IMR-90 (cell line): ENCODE measurements around the gene PROB1. TPM values are rescaled to one million over a fixed set of nuclear protein-coding genes. Genes with fewer than 3 reads are reported as not detected.

Source experiments
- ATAC-seq: fragments of 200-7000 bp; cut with Tn5 transposase; 2 replicates; pipeline ENCODE4 v1.9.1; 2020; ENCODE audit warnings: low read depth, mild to moderate bottlenecking, moderate library complexity
- BruUV-seq: library from RNA; stranded (reverse); fragments of 400-500 nt; replicated peaks from 2 replicates; lab custom pipeline; 2021; lab: Mats Ljungman, UMichigan
- CTCF ChIA-PET: fragments of 300-600 bp; formaldehyde crosslinking; extraction: SDS; loops from one replicate; lab custom pipeline; 2021; ENCODE audit warnings: antibody characterized with exemption; lab: Yijun Ruan, JAX
- POLR2A ChIA-PET: fragments of 300-600 bp; sonication (Branson Sonifier 250); formaldehyde crosslinking; loops from one replicate; lab custom pipeline; 2022; ENCODE audit warnings: antibody characterized with exemption; ENCODE audit not compliant: unreplicated experiment; lab: Charles Lee
- DNase-seq: peaks from one replicate; pipeline ENCODE4 v3.0.0; 2013
- H2AFZ ChIP-seq: replicated peaks from 2 replicates; pipeline ENCODE3; 2013; ENCODE audit warnings: low read length, mild to moderate bottlenecking; ENCODE audit not compliant: poor library complexity
- H2AK5ac ChIP-seq: 2 replicates; pipeline ENCODE4 v1.6.1; 2013; ENCODE audit warnings: low read depth, low read length, inconsistent platforms
- H2AK9ac ChIP-seq: replicated peaks from 2 replicates; pipeline ENCODE3; 2013; ENCODE audit warnings: mild to moderate bottlenecking, low read depth, low read length, moderate library complexity; ENCODE audit not compliant: poor library complexity
- H2BK120ac ChIP-seq: 2 replicates; pipeline ENCODE4 v1.6.1; 2013; ENCODE audit warnings: low read depth, low read length, inconsistent platforms
- H2BK15ac ChIP-seq: 3 replicates; pipeline ENCODE4 v1.6.1; 2013; ENCODE audit warnings: low read depth, low read length, inconsistent platforms
- H2BK20ac ChIP-seq: 2 replicates; pipeline ENCODE4 v1.6.1; 2013; ENCODE audit warnings: low read depth, mild to moderate bottlenecking, inconsistent platforms, low read length, moderate library complexity
- H2BK5ac ChIP-seq: 2 replicates; pipeline ENCODE4 v1.6.1; 2013; ENCODE audit warnings: mild to moderate bottlenecking, low read depth, low read length, inconsistent platforms; ENCODE audit not compliant: poor library complexity, severe bottlenecking
- H3K14ac ChIP-seq: replicated peaks from 2 replicates; pipeline ENCODE4 v1.6.1; 2013; ENCODE audit warnings: low read depth, low read length, inconsistent platforms
- H3K18ac ChIP-seq: 2 replicates; pipeline ENCODE4 v1.6.1; 2013; ENCODE audit warnings: low read depth, low read length, control low read depth
- H3K23ac ChIP-seq: 2 replicates; pipeline ENCODE4 v1.6.1; 2013; ENCODE audit warnings: low read depth, low read length, inconsistent platforms
- H3K27ac ChIP-seq: 2 replicates; pipeline ENCODE4 v1.5.1; 2013; ENCODE audit warnings: mild to moderate bottlenecking, control low read depth, low read length; ENCODE audit not compliant: insufficient read depth
- H3K27me3 ChIP-seq: 2 replicates; pipeline ENCODE4 v1.6.1; 2013; ENCODE audit warnings: low read length; ENCODE audit not compliant: control insufficient read depth, insufficient read depth
- H3K36me3 ChIP-seq: 2 replicates; pipeline ENCODE4 v1.6.1; 2013; ENCODE audit warnings: low read length, mixed read lengths; ENCODE audit not compliant: control insufficient read depth, insufficient read depth
- H3K4ac ChIP-seq: 2 replicates; pipeline ENCODE4 v1.6.1; 2013; ENCODE audit warnings: low read depth, low read length, inconsistent platforms
- H3K4me1 ChIP-seq: 2 replicates; pipeline ENCODE4 v1.6.1; 2013; ENCODE audit warnings: low read length, mixed read lengths; ENCODE audit not compliant: control insufficient read depth, insufficient read depth
- H3K4me2 ChIP-seq: 2 replicates; pipeline ENCODE4 v1.6.1; 2013; ENCODE audit warnings: low read depth, mild to moderate bottlenecking, control low read depth, low read length, moderate library complexity
- H3K4me3 ChIP-seq: 2 replicates; pipeline ENCODE4 v1.5.1; 2013; ENCODE audit warnings: low read depth, mild to moderate bottlenecking, control low read depth, low read length, moderate library complexity; ENCODE audit not compliant: insufficient read depth
- H3K56ac ChIP-seq: 2 replicates; pipeline ENCODE4 v1.6.1; 2013; ENCODE audit warnings: low read length, inconsistent platforms; ENCODE audit not compliant: insufficient read depth; ENCODE audit errors: extremely low read depth
- H3K79me1 ChIP-seq, 2 experiments: 2 replicates each; pipeline ENCODE4 v1.6.1; 2013; ENCODE audit warnings: low read length in 2 of 2, inconsistent platforms in 1 of 2, low read depth in 1 of 2
- H3K9ac ChIP-seq: 2 replicates; pipeline ENCODE4 v1.6.1; 2013; ENCODE audit warnings: low read depth, low read length, control low read depth
- H3K9me1 ChIP-seq: 2 replicates; pipeline ENCODE4 v1.6.1; 2013; ENCODE audit warnings: low read length, inconsistent platforms; ENCODE audit not compliant: insufficient read depth
- H3K9me3 ChIP-seq: 2 replicates; pipeline ENCODE4 v1.6.1; 2013; ENCODE audit warnings: low read length; ENCODE audit not compliant: control insufficient read depth, insufficient read depth
- H4K20me1 ChIP-seq: 2 replicates; pipeline ENCODE4 v1.6.1; 2013; ENCODE audit warnings: low read length, inconsistent platforms; ENCODE audit not compliant: insufficient read depth
- H4K5ac ChIP-seq: 2 replicates; pipeline ENCODE4 v1.6.1; 2013; ENCODE audit warnings: mild to moderate bottlenecking, low read depth, low read length, control low read depth
- H4K8ac ChIP-seq, 2 experiments: 2 replicates each; pipeline ENCODE4 v1.6.1; 2013; ENCODE audit warnings: low read depth in 2 of 2, low read length in 2 of 2, control low read depth in 1 of 2, inconsistent platforms in 1 of 2
- H4K91ac ChIP-seq: 2 replicates; pipeline ENCODE4 v1.6.1; 2013; ENCODE audit warnings: low read depth, low read length, inconsistent platforms; ENCODE audit not compliant: insufficient read depth
- BHLHE40 ChIP-seq: fragments of 150-350 bp; IDR thresholded peaks from 2 replicates; pipeline ENCODE4 v1.6.1; 2016; ENCODE audit warnings: mild to moderate bottlenecking, low read depth, low read length
- CEBPB ChIP-seq: IDR thresholded peaks from 2 replicates; pipeline ENCODE4 v1.6.1; 2012; ENCODE audit warnings: low read depth, low read length, improper control_type of control experiment
- CHD1 ChIP-seq: IDR thresholded peaks from 2 replicates; pipeline ENCODE4 v1.6.1; 2012; ENCODE audit warnings: low read depth, low read length, improper control_type of control experiment
- CTCF ChIP-seq: conservative IDR thresholded peaks from 2 replicates; pipeline ENCODE4 v1.5.1; 2012; ENCODE audit warnings: mild to moderate bottlenecking, low read depth, low read length, improper control_type of control experiment
- FOS ChIP-seq: fragments of 150-350 bp; IDR thresholded peaks from 2 replicates; pipeline ENCODE4 v1.6.1; 2016; ENCODE audit warnings: low read depth, low read length
- NFE2L2 ChIP-seq: fragments of 150-350 bp; IDR thresholded peaks from 2 replicates; pipeline ENCODE4 v1.6.1; 2016; ENCODE audit warnings: low read depth, mild to moderate bottlenecking, low read length
- POLR2A ChIP-seq: IDR thresholded peaks from 2 replicates; pipeline ENCODE4 v1.6.1; 2012; ENCODE audit warnings: mild to moderate bottlenecking, low read depth, low read length
- SMC3 ChIP-seq: fragments of 150-350 bp; IDR thresholded peaks from 2 replicates; pipeline ENCODE4 v1.6.1; 2016; ENCODE audit warnings: low read depth, mild to moderate bottlenecking, antibody characterized with exemption, low read length, moderate library complexity
- WGBS, 2 experiments: methylation state at CpG; one replicate each; pipeline versions ENCODE4 v1.1.5 to v1.1.7; 2013; ENCODE audit warnings: missing lambda C conversion rate in 2 of 2; ENCODE audit not compliant: insufficient read length in 1 of 2; ENCODE audit errors: extremely low coverage in 2 of 2; 5-methylcytosine and 5-hydroxymethylcytosine counted together
- dilution Hi-C: fragments of 300-500 bp; cut with HindIII; formaldehyde crosslinking; loops from one replicate; pipeline ENCODE4 v1.14.3; 2018; ENCODE audit warnings: low sequenced_read_pairs; ENCODE audit not compliant: unreplicated experiment
- in situ Hi-C: fragments of 300-500 bp; cut with MboI; formaldehyde crosslinking; loops from 3 replicates; pipeline ENCODE4 v1.14.3; 2019; ENCODE audit warnings: low sequenced_read_pairs, inconsistent platforms, mixed read lengths
- intact Hi-C: fragments of 100-400 bp; cut with micrococcal nuclease; formaldehyde crosslinking; loops from 2 replicates; pipeline ENCODE4 v1.10.0; 2022
- polyA plus RNA-seq, 3 experiments: library from polyadenylated mRNA; depleted of rRNA; stranded (reverse); fragments of >200 nt; gene quantifications; 2 replicates each; pipeline ENCODE4 v1.2.3, GENCODE V29; 2012; ENCODE audit warnings: low replicate concordance in 1 of 3
- total RNA-seq: library from RNA; depleted of rRNA; stranded (reverse); fragments of >200 nt; gene quantifications from 2 replicates; pipeline ENCODE4 v1.2.3, GENCODE V29; 2012
- TF ChIP-seq, protein P1 (sequence below): fragments of 150-350 bp; IDR thresholded peaks from 2 replicates; pipeline ENCODE4 v1.6.1; 2017; ENCODE audit warnings: mild to moderate bottlenecking, antibody characterized with exemption, low read length, low read depth

PROB1 gene
- total and polyA plus RNA-seq, 2 of the 4 experiments (the other 2 are of a cell fraction): under 0.01 to 0.38 TPM

GRCh38 chr5:139404484-139404840 lies 9.6 kb upstream of the PROB1 start:
- Histone ChIP-seq H2BK20ac (peak overlapping the region; percentile 48), H2BK5ac (peak overlapping the region; percentile 89), H3K9me1 (peaks cover 8% of the 10 kb centered on the region), H3K79me1 (peaks cover 0 to 14% of the 10 kb centered on the region in 2 experiments; a peak in 1 of 4 replicates), H3K27me3 (no peaks in the 10 kb centered on the region), H3K56ac (peak overlapping the region; percentile 91), H2AK9ac (peak overlapping the region; percentile 90), H4K5ac (peak overlapping the region; percentile 95), H3K4me2 (peak overlapping the region; percentile 83), H4K8ac (peak overlapping the region; percentile 95 to 98), H3K4ac (peak overlapping the region; percentile 97), H4K20me1 (no peaks in the 10 kb centered on the region; the same call in 1 of the 2 replicates), H2AFZ (peak overlapping the region; percentile 98), H3K14ac (peak overlapping the region; percentile 95), H3K9ac (peak overlapping the region; percentile 86), H2BK15ac (peak overlapping the region; percentile 82; the same call in 2 of the 3 replicates), H3K27ac (peak overlapping the region; percentile 88), H3K23ac (peak overlapping the region; percentile 92), H3K18ac (peak overlapping the region; percentile 62), H3K4me1 (peaks cover 4% of the 10 kb centered on the region), H3K4me3 (peak overlapping the region; percentile 20; the same call in 1 of the 2 replicates), H4K91ac (peak overlapping the region; percentile 95), H3K9me3 (no peaks in the 10 kb centered on the region), H3K36me3 (no peaks in the 10 kb centered on the region), H2AK5ac (peak overlapping the region; percentile 67; the same call in 1 of the 2 replicates), H2BK120ac (peak overlapping the region; percentile 95)
- ChIA-PET CTCF (interaction anchor here (1.0 kb wide), 1 partner anchor 9 kb away, joined by 3 read pairs; no protein-coding TSS in a partner anchor), POLR2A (no interaction called here)
- intact Hi-C loops: no loop called here
- no TSS peak for BruUV-seq
- WGBS, 2 experiments: no CpG with 5 or more reads among the region's 5 CpGs
- DNase-seq (no peak), ATAC-seq (no peak)
- dilution Hi-C loops: loop anchor here (25.0 kb wide), 1 partner anchor 108 kb away; no protein-coding TSS in a partner anchor
- in situ Hi-C loops: no loop called here
- TF ChIP-seq, protein P1, sequence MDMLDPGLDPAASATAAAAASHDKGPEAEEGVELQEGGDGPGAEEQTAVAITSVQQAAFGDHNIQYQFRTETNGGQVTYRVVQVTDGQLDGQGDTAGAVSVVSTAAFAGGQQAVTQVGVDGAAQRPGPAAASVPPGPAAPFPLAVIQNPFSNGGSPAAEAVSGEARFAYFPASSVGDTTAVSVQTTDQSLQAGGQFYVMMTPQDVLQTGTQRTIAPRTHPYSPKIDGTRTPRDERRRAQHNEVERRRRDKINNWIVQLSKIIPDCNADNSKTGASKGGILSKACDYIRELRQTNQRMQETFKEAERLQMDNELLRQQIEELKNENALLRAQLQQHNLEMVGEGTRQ: no peak
- no peak for TF ChIP-seq POLR2A
- no peak for TF ChIP-seq NFE2L2
- no peak for TF ChIP-seq BHLHE40
- no peak for TF ChIP-seq CTCF
- no peak for TF ChIP-seq FOS
- TF ChIP-seq CEBPB: no peak
- TF ChIP-seq SMC3: no peak
- TF ChIP-seq CHD1: no peak
